Psoas muscle (tissue), 8 donors: Measurements from ENCODE around the gene HK1. TPM values are rescaled to one million over a fixed set of nuclear protein-coding genes. Genes with fewer than 3 reads are reported as not detected.

Source experiments
- ATAC-seq, 4 donors: fragments of 200-7000 bp; cut with Tn5 transposase; one replicate each; pipeline ENCODE4 v1.9.1; 2020; ENCODE audit warnings: moderate library complexity in 3 of 4, mild to moderate bottlenecking in 2 of 4
- DNase-seq, 2 donors: peaks; one replicate each; pipeline ENCODE4 v3.0.0-alpha.2; 2020
- H3K27ac ChIP-seq: fragments of 200-600 bp; one replicate; pipeline ENCODE4 v1.8.0; 2022
- H3K27me3 ChIP-seq, 3 donors: fragments of 200-600 bp in 1 of 3; one replicate each; pipeline versions ENCODE4 v1.6.1 to v1.8.0; 2013 to 2022; ENCODE audit warnings: low read length in 2 of 3, mild to moderate bottlenecking in 2 of 3, moderate library complexity in 1 of 3; ENCODE audit not compliant: insufficient read depth in 3 of 3
- H3K36me3 ChIP-seq, 2 donors: fragments of 200-600 bp in 1 of 2; one replicate each; pipeline versions ENCODE4 v1.6.1 to v1.8.0; 2013 to 2022; ENCODE audit warnings: low read depth in 1 of 2, mild to moderate bottlenecking in 1 of 2, moderate library complexity in 1 of 2; ENCODE audit not compliant: insufficient read depth in 1 of 2
- H3K4me1 ChIP-seq: fragments of 200-600 bp; one replicate; pipeline ENCODE4 v1.8.0; 2022
- H3K4me3 ChIP-seq: fragments of 200-600 bp; one replicate; pipeline ENCODE4 v1.8.0; 2022; ENCODE audit warnings: mild to moderate bottlenecking
- H3K9me3 ChIP-seq: fragments of 200-600 bp; one replicate; pipeline ENCODE4 v1.8.0; 2022
- WGBS, 3 donors: extraction: QIAGEN DNeasy Blood & Tissue Kit; methylation state at CpG; one replicate each; pipeline versions ENCODE4 v1.1.6 to v1.1.7; 2013; 5-methylcytosine and 5-hydroxymethylcytosine counted together
- intact Hi-C, 2 donors: fragments of 100-400 bp; cut with DNase I; formaldehyde crosslinking; loops; one replicate each; pipeline versions ENCODE4 v1.11.0 to v1.14.2; 2022
- polyA plus RNA-seq, 3 donors: library from polyadenylated mRNA; stranded (reverse); fragments of 200-250 nt; gene quantifications; one replicate each; pipeline ENCODE4 v1.2.3, GENCODE V29; 2013
- total RNA-seq, 4 donors: library from RNA; stranded (reverse); fragmentation: NEBNext Ultra II Directional in 2 of 4; extraction: Animal tissue kit (Norgen Biotek cat#: 25700) in 2 of 4; gene quantifications; one replicate each; pipeline versions ENCODE4 v1.2.1 to v1.2.4, GENCODE V29; 2021 to 2023
- TF ChIP-seq, protein P1 (sequence below): fragments of 200-600 bp; IDR thresholded peaks from one replicate; pipeline ENCODE4 v1.8.0; 2022; ENCODE audit warnings: antibody characterized with exemption
- donor health status: healthy with polysubstance abuse.
- donor health status: DM: no; HTN: no; CAD: no; lungs with moderate emphysema.
- donor health status: Bipolar disorder and iron deficiency.
- donor health status: healthy.
- donor health status: DM: yes; HTN: yes; CAD: no.
- donor health status: DM: no; HTN: no; CAD: no.
- donor health status: DM: no; HTN: no; CAD: no.
- donor health status: DM: yes; HTN: yes; CAD: no.

The HK1 gene
- total and polyA plus RNA-seq, 7 donors: 134 to 336 (median 254) TPM

GRCh38 chr10:69409968-69410367 lies 131.7 kb downstream of the HK1 start:
- Histone ChIP-seq H3K36me3 (peaks cover 0 to 7% of the 10 kb centered on the region in 2 donors), H3K9me3 (no peaks in the 10 kb centered on the region), H3K4me1 (peaks cover 21% of the 10 kb centered on the region), H3K4me3 (no peak overlapping the region), H3K27ac (peak overlapping the region; percentile 43), H3K27me3 (no peaks in the 10 kb centered on the region)
- DNase-seq (peak in 1 of 2 donors; percentile 49), ATAC-seq (no peak)
- WGBS, 3 donors: 55 to 58% (median 58%) methylated on average over 6 of the region's 6 CpGs
- intact Hi-C loops: loop anchor here in 1 of 2 donors (5.0 kb wide), 2 partner anchors 173 to 227 kb away; no protein-coding TSS in a partner anchor
- TF ChIP-seq, protein P1, sequence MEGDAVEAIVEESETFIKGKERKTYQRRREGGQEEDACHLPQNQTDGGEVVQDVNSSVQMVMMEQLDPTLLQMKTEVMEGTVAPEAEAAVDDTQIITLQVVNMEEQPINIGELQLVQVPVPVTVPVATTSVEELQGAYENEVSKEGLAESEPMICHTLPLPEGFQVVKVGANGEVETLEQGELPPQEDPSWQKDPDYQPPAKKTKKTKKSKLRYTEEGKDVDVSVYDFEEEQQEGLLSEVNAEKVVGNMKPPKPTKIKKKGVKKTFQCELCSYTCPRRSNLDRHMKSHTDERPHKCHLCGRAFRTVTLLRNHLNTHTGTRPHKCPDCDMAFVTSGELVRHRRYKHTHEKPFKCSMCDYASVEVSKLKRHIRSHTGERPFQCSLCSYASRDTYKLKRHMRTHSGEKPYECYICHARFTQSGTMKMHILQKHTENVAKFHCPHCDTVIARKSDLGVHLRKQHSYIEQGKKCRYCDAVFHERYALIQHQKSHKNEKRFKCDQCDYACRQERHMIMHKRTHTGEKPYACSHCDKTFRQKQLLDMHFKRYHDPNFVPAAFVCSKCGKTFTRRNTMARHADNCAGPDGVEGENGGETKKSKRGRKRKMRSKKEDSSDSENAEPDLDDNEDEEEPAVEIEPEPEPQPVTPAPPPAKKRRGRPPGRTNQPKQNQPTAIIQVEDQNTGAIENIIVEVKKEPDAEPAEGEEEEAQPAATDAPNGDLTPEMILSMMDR: no peak

GRCh38 chr10:69410487-69410886 lies 132.2 kb downstream of the HK1 start:
- 66 to 86% (median 77%) methylated on average over 9 to 10 of the region's 10 CpGs for WGBS, 3 donors
- peaks cover 21% of the 10 kb centered on the region for H3K4me1 ChIP-seq
- H3K9me3 ChIP-seq: no peaks in the 10 kb centered on the region
- no peak overlapping the region for H3K4me3 ChIP-seq
- intact Hi-C loops: loop anchor here in 1 of 2 donors (5.0 kb wide), 1 partner anchor 227 kb away; no protein-coding TSS in a partner anchor
- H3K27me3 ChIP-seq: no peaks in the 10 kb centered on the region
- H3K27ac ChIP-seq: peak overlapping the region; percentile 43
- no peak for DNase-seq
- TF ChIP-seq, protein P1: no peak
- no peak for ATAC-seq
- peaks cover 0 to 2% of the 10 kb centered on the region in 2 donors for H3K36me3 ChIP-seq

- Histone ChIP-seq H3K27me3 (no peaks in the 10 kb centered on the region), H3K9me3 (no peaks in the 10 kb centered on the region), H3K4me1 (peaks cover 15% of the 10 kb centered on the region), H3K27ac (no peak overlapping the region), H3K4me3 (no peak overlapping the region), H3K36me3 (no peaks in the 10 kb centered on the region)
- WGBS, 3 donors: 59 to 75% (median 63%) methylated on average over 4 of the region's 4 CpGs
- intact Hi-C loops: loop anchor here in 1 of 2 donors (5.0 kb wide), 1 partner anchor 226 kb away; no protein-coding TSS in a partner anchor
- DNase-seq (no peak), ATAC-seq (no peak)
- TF ChIP-seq, protein P1: no peak
Measured at GRCh38 chr10:69411476-69411875, 133.2 kb downstream of the HK1 start.

GRCh38 chr10:69412232-69412790 lies 134.0 kb downstream of the HK1 start:
- ATAC-seq (no peak), DNase-seq (no peak)
- Histone ChIP-seq H3K27ac (no peak overlapping the region), H3K4me1 (peaks cover 13% of the 10 kb centered on the region), H3K36me3 (no peaks in the 10 kb centered on the region), H3K9me3 (no peaks in the 10 kb centered on the region), H3K4me3 (no peak overlapping the region), H3K27me3 (no peaks in the 10 kb centered on the region)
- intact Hi-C loops: loop anchor here in 1 of 2 donors (5.0 kb wide), 1 partner anchor 225 kb away; no protein-coding TSS in a partner anchor
- TF ChIP-seq, protein P1: no peak
- 88 to 94% (median 92%) methylated on average over 3 of the region's 3 CpGs for WGBS, 3 donors
